Epithelial cell of prostate (primary cell): ENCODE data around the gene C4orf46.

ENCODE experiments used
- DNase-seq: peaks from one replicate; pipeline ENCODE4 v3.0.0-alpha.2; 2011; ENCODE audit warnings: low read depth, low spot score
- H3K27ac ChIP-seq: fragments of 450-650 bp; 2 replicates; pipeline ENCODE4 v1.5.1; 2017; ENCODE audit warnings: mild to moderate bottlenecking

C4orf46 gene

DNA sequence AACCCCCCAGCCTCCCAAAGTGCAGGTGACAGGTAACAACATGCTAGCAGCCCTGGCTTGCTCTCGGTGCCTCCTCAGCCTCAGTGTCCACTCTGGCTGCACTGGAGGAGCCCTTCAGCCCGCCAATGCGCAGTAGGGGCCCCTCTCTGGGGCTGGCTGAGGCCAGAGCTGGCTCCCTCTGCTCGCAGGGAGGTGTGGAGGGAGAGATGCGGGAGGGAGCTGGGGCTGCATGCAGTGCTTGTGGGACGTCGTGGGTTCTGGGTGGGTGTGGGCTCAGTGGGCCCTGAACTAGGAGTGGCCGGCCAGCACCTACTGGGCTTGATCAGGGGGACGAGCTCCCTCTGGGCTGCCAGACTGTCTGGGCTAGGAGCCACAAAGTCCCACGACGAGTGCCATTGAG lies 14.4 kb downstream of the C4orf46 start:
- DNase-seq, result no peak
- no peak overlapping the region for H3K27ac ChIP-seq

DNA sequence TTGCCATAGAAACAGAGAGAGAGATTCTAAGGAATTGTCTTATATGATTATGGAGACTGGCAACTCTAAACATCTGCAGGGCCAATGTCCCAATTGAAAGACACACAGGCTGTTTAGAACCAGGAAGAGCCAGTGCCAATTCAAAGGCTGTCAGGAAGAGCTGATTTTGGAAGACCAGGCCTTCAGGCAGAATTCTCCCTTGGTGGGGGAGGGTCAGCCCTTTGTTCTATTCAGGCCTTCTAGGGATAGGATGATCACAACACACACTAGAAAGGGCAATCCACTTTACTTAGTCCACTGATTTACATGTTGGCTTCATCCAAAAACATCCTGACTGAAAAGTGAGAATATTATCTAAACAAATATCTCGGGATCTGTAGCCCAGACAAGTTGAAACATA lies 15.2 kb downstream of the C4orf46 start:
- no peak for DNase-seq

DNA sequence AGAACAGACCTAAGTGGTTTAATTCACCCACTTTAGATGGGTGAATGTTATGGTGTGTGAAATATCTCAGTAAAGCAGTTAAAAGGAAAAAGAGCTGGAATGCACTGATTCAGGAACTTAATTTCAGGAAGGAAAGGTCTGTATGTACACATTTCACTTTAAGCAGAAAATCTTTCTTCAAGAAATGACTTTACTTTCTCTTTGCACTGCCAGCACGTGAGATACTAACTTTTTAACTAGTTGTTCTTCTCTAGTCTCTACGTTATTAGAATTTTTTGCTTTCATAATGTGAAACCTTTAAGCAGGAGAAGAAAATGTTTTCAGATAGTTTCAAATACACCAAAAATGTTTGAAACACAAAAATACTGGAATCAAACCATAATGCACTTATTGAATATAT lies 18.8 kb downstream of the C4orf46 start:
- no peak for DNase-seq
- H3K27ac ChIP-seq, result no peak overlapping the region

More for the DNA sequence above, 15.2 kb downstream of the C4orf46 start:
- no peak overlapping the region for H3K27ac ChIP-seq

DNA sequence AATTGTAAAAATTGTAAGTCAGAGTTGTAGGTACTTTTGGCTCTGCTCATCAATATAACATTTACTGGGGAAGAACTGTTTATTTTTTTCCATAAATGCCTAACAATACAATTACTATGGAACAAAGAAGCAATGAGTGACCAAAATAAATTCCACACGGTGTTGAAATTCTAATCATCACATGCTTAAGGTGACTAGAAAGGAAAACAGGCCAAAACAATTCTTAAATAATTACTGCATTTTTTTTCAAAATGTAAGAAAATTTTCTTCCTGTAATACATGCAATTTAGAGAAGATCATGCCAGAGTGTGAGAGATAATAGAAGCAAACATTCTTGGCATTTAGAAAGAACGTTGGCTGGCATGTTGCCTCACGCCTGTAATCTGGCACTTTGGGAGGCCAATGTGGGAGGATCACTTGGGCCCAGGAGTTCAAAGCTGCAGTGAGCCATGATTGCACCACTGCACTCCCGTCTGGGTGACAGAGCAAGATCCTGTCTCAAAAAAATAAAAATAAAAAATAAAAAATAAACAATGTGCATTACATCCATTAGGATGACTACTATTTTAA lies 22.5 kb downstream of the C4orf46 start:
- H3K27ac ChIP-seq, result no peak overlapping the region
- DNase-seq, result no peak

DNA sequence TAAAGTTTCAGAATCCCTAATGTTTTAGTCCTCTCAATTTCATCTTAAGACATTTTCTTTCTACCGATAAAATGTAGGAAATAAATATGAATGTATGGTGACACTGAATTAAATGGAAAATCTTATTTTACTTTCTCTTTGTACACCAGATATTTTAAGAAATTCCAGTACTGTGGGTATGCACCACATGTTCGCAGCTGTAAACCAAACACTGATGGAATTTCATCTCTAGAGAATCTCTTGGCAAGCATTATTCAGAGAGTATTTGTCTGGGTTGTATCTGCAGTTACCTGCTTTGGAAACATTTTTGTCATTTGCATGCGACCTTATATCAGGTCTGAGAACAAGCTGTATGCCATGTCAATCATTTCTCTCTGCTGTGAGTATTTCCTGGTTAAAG lies 26.9 kb downstream of the C4orf46 start:
- H3K27ac ChIP-seq, result no peak overlapping the region
- DNase-seq, result no peak

DNA sequence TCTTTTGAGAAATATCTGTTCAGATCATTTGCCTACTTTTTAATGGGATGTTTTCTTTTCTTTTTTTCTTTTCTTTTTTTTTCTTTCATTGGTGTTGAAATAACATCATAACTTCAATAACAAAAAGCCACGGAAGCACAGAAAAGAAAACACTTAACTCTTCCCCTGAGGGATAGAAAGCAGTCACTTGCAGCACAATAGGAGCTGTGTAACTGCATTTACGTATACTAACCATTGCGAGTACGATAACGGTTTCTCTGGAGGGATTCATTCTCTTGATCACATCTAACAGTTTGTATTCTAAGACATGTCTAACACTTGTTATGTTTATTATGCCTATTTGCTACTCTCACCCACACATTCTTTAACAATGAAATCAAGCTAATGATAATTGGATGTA lies 27.3 kb downstream of the C4orf46 start:
- DNase-seq, result no peak
- H3K27ac ChIP-seq, result no peak overlapping the region

DNA sequence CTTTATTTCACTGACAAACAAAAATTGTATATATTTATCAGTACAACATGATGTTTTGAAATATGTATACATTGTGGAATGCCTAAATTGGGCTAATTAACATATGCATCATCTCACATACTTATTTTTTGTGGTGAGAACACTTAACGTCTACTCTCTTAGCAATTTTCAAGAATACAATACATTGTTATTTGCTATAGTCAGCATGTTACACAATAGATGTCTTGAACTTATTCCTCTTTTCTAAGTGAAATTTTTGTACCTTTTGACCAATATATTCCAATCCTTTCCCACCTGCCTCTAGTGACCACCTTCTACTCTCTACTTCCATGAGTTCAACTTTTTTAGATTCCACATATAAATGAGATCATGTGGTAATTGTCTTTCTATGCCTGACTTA lies 35.1 kb downstream of the C4orf46 start:
- H3K27ac ChIP-seq, result no peak overlapping the region
- no peak for DNase-seq

DNA sequence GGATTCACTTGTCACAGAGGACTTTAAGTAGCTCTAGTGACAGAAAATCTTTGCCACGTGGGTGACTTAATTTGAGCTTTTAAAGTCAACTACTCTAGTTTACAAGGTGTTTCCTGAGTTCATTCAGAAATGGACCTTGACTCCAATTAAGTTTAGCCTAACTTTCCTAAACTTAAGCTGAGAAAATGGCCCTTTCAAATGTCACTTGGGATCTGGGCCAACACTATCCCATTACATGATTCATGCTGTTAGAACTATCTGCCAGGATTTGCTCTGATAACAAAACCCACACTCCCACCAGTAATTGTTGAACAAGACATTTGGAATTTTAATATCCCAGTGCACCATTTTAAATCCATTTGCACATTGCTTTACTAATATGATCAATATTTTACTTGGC lies 40.8 kb downstream of the C4orf46 start:
- no peak for DNase-seq
- no peak overlapping the region for H3K27ac ChIP-seq

DNA sequence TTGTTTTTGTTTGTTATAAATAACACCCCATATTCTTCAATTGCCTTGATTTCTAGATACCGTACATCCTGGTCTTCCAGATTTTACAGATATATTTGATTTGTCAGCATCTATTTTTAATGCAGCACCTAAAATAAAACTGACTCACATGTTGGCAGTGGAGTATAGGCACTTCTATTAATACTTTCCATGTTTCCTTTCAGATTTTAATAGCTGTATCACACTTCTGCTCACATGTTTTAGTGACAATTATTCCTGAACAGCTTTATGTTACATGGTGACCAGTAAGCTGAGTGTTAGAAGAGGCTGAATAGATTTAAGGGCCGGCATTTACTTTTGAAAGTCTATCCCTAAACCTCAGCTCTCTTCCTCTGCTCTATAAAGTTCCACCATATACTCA lies 46.1 kb downstream of the C4orf46 start:
- no peak for DNase-seq

DNA sequence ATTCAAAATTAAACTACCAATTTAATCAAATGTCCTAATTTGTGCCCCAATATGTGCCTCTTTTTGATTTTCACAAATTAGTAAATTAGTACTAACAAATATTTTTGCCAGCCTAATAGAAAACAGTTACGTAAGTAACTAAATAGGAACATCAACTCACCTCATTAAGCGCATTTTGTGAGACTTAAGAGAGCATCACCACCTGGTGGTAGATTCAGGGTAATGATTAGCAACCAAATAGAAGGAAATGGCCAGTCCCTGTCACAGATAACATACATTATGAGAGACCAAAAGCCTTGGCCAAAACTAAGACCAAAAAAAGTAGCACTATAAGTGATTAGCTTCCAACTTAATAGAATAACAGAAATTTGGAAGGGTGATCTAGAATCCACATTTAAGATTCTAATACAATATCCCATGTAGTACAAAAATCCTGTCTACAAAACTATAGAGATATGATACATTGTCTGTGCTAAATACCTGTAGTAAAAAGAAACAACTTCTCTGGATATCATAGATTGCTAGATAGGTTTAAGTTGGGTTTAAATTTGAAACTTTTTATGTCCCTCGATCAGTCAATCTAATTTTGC lies 46.7 kb downstream of the C4orf46 start:
- H3K27ac ChIP-seq, result no peak overlapping the region
- peak; percentile 18 for DNase-seq

More for the DNA sequence above, 46.1 kb downstream of the C4orf46 start:
- H3K27ac ChIP-seq, result no peak overlapping the region

DNA sequence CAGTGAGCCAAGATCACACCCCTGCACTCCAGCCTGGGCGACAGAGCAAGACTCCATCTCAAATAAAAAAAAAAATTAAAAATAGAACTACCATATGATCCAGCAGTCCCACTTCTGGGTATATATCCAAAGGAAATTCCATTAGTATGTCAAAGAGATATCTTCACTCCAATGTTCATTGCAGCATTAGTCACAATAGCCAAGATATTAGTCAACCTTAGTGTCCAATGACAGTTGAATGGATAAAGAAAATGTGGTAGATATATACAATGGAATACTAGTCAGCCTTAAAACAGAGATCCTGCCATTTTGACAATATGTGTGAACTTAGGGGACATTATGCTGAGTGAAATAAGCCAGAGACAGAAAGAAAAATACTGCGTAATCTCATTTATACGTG lies 49.4 kb downstream of the C4orf46 start:
- DNase-seq, result no peak
- H3K27ac ChIP-seq, result no peak overlapping the region

DNA sequence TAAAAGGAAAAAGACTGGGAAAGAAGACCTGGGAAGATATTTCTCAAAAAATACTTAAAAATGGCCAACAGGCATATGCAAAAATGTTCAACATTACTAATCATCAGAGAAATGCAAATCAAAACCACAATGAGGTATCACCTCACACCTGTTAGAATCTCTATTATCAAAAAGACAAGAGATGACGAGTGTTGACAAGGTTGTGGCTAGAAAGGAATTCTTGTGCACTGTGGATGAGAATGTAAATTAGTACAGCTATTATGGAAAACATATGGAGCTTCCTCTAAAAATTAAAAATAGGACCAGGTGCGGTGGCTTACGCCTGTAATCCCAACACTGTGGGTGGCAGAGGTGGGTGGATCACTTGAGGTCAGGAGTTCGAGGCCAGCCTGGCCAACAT lies 50.0 kb downstream of the C4orf46 start:
- DNase-seq, result no peak
- no peak overlapping the region for H3K27ac ChIP-seq

DNA sequence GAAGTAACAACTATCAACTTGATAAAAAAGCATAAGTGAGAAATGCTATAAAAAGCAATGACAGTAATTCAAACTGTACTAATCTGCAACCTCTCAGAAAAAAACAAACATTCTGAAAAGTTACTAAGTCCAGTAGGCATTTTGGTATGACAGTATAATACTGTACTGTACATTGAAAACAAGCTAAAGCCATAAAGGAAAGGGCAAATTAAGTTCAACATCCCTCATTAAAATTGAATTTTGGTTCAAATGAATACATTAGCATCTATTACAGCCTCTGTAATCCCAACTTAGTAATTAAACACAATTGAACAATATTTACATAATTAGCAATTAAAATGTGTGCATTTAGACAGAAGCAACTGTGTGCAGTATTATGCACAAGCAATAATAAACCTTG lies 53.7 kb downstream of the C4orf46 start:
- H3K27ac ChIP-seq, result no peak overlapping the region
- DNase-seq, result no peak
